ENCODE measurements around the gene PDLIM5.
"Not testable (repeated sequence)": the region's sequence is repeated elsewhere in the genome, so short reads cannot be mapped to it uniquely, and the experiment has no call there.

Gene PDLIM5

GRCh38 chr4:94530073-94530472, 78.3 kb downstream of the PDLIM5 start:
- no peak for DNase-seq (ENCODE audit: low read depth)

DNA sequence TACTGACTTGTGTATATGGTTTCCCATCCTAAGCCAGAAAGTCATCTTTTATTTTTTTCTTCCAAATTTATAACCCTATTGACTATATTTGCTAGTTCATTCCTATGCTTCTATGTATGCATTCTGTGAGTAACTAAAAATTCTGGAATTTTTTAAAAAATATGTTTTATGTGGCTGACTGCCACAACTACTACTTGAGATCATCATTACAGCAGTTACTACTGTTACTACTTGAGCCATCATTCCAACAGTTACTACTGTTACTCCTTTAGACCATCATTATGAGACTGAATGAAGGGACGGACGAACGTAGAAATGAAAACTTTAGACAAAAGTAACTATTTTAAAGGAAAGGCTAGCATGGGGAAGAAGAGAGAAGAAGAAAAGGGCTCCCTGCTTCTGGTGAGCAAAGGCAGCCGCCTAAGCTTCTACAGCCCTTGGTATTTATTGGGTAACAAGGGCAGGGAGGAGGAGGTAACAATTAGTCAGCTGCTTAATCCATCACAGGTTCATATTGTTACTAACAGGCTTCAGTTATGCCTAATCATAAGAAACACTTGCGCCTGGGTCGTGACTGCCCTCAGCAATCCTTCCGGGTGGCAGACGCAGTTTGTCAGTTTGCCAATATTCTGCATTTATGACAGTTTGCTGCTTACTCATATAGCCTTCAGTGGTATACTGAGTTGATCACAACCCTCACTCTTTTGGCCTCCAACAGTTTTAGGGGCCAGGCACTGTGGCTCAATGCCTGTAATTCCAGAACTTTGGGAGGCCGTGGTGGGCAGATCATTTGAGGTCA, 80.4 kb downstream of the PDLIM5 start:
- no peak for DNase-seq (ENCODE audit: low read depth)

- no peak for DNase-seq (ENCODE audit: low read depth)
Measured at GRCh38 chr4:94533405-94534223, 81.9 kb downstream of the PDLIM5 start.

DNA sequence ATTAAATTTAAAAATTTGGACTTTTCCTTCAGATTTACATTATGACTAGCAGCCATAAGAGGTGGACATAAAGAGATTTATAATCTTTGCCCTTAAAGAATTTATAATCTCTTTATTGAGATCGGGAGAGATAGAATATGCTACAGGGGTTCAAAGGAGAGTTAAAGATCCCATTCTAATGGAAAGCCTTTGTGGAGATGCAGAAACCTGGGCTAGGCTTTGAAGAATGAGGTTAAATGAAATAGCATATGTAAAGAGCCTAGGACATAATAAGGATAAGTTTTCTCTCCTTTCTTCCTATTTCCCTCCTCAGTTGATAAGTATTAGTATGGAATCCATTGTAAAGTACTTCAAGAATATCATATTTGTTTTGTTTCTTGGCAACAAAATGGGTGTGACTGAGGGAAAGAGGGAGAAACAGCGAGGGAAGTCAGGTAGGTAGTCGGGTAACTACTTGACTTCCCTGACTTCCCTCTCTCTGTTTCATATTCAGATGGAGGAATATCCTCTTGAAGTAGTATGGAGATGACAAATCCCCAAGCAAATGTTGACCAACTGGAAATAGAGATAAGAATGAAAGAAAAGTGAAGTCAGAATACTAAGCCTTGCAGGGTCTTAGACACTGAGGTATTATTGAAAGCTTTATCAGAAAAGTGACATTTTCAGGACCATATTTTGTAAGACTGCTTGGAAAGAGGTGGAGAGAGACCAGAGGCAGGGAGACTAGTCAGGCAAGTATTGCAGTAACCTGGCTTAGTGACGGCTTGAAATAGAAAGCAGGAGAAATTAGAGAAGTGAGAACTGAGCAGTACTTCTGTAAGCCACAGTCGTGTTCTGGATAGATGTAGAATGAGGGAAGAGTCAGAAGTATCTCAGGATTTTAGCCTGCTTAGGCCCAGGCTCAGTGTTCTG, 82.9 kb downstream of the PDLIM5 start:
- DNase-seq (ENCODE audit: low read depth) = no peak

DNA sequence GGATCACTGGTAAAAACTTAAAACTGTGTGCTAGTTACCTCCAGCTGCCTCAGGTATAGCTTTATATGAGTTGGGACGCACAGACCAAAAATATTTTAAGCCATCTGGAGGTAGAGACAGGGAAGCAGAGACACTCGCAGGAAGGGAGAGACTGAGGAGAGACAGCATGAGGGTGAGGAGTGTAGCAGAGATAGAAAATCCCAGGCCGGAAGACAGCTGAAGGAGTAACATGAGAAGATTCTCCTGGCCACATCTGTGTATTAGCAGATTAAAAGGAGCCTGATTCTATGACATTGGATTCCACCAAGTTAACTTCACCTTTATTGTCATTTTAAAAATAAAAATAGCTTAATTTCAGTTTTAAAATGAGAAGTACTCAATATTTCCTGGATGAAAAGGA, 84.3 kb downstream of the PDLIM5 start:
- no peak for DNase-seq (ENCODE audit: low read depth)

DNA sequence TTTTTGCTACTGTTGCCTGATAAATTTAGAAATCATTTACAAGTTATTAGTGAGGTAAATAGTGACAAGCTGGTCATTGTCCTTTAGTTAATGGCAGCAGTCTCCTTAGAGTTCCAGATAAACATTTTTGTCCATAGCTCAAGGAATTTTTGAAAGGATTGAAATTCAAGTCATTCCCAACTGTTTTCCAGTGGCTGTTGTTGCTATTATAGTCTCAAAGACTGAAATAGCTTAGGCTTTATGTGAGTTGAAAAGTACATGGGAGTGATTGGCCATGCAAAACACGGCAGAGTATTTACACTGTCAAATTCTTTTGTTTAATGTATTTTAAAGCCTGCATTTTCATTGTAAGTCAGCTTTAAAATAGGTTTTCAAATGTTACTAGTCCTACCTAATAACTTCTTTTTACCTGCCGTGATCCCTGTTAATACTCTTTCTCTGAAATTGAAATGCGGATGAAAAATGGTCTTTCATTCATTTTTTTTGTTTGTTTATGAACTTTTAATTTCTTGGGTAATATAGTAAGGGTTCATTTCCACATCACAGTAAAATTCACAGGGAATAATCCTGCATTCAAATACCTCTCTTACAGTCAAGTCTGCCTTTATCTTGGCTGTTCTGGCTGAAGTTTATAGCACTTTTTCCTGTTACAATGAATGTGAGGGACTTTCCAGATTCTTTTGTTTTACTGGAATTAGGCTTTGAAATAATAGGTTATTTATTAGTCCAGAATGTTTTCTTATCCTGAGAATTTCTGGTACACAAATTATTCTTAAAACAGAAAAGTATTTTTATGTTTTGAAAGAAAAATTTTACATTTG, 85.1 kb downstream of the PDLIM5 start:
- DNase-seq (ENCODE audit: low read depth) = no peak

DNA sequence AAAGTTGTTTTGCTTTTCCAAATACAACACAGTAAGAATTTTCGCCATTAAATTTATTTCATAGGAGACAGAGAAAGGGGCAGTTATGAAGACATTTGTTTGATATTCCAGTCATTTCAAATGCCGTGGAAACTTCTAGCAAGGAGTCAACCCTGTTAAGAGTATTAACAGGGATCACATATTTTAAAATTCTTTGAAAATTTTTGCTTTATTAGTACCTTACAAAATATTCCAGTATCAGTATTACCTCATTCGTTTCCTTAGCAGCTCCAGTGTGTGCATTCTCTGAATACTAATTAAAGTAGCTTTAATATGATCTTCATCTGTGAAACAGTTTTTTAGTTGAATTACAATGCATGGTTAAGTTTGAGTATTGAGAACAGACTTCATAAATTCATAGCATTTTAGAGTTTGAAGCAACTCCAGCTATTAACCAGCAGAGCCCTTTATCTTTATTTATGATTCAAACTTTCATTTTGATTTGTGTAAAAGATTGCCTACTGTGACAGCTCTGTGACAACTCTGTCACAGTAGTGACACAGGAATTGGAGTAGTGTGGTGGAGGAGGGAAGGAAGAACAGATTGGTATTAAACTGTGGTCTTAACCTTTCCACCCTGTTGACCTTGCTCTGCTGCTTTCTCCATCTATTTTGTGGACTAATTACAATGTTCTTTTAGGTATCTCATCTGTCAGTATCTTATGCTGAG, 86.3 kb downstream of the PDLIM5 start:
- no peak for DNase-seq (ENCODE audit: low read depth)

- DNase-seq (ENCODE audit: low read depth) = no peak
Measured at GRCh38 chr4:94540476-94540875, 88.7 kb downstream of the PDLIM5 start.

GRCh38 chr4:94544811-94545210, 93.1 kb downstream of the PDLIM5 start:
- DNase-seq (ENCODE audit: low read depth) = no peak

DNA sequence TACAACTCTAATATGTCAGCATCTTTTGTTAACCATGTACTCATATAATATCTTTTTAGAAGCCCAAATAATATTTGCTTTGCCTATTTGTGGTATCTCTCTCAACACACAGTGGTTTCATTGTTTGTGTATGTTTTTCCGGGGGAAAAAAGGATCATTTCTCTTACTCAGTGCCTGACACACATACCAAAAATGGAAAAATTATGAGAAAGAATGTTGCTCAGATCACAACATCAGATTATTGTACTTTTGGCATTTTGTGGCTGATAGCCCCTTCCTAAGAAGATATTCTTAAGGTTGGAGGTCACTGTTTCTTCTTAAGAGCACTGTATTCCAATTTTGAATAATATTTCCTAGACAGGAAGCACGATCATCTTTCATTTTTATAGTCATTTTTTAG, 93.6 kb downstream of the PDLIM5 start:
- no peak for DNase-seq (ENCODE audit: low read depth)

- DNase-seq (ENCODE audit: low read depth) = no peak
Measured at GRCh38 chr4:94546949-94547348, 95.2 kb downstream of the PDLIM5 start.

GRCh38 chr4:94548571-94548970, 96.8 kb downstream of the PDLIM5 start:
- DNase-seq (ENCODE audit: low read depth) = no peak

- DNase-seq (ENCODE audit: low read depth) = no peak
Measured at GRCh38 chr4:94550352-94550751, 98.6 kb downstream of the PDLIM5 start.

GRCh38 chr4:94550851-94551250, 99.1 kb downstream of the PDLIM5 start:
- no peak for DNase-seq (ENCODE audit: low read depth)

- DNase-seq (ENCODE audit: low read depth) = no peak
Measured at GRCh38 chr4:94551643-94552564, 100.2 kb downstream of the PDLIM5 start.

DNA sequence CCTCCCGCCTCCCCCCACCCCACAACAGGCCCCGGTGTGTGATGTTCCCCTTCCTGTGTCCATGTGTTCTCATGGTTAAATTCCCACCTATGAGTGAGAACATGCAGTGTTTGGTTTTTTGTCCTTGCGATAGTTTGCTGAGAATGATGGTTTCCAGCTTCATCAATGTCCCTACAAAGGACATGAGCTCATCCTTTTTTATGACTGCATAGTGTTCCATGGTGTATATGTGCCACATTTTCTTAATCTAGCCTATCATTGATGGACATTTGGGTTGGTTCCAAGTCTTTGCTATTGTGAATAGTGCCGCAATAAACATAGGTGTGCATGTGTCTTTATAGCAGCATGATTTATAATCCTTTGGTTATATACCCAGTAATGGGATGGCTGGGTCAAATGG, 104.3 kb downstream of the PDLIM5 start:
- DNase-seq (ENCODE audit: low read depth) = not testable (repeated sequence)

DNA sequence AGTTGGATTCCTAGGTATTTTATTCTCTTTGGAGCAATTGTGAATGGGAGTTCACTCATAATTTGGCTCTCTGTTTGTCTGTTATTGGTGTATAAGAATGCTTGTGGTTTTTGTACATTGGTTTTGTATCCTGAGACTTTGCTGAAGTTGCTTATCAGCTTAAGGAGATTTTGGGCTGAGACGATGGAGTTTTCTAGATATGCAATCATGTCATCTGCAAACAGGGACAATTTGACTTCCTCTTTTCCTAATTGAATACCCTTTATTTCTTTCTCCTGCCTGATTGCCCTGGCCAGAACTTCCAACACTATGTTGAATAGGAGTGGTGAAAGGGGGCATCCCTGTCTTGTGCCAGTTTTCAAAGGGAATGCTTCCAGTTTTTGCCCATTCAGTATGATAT, 105.9 kb downstream of the PDLIM5 start:
- not testable (repeated sequence) for DNase-seq (ENCODE audit: low read depth)

DNA sequence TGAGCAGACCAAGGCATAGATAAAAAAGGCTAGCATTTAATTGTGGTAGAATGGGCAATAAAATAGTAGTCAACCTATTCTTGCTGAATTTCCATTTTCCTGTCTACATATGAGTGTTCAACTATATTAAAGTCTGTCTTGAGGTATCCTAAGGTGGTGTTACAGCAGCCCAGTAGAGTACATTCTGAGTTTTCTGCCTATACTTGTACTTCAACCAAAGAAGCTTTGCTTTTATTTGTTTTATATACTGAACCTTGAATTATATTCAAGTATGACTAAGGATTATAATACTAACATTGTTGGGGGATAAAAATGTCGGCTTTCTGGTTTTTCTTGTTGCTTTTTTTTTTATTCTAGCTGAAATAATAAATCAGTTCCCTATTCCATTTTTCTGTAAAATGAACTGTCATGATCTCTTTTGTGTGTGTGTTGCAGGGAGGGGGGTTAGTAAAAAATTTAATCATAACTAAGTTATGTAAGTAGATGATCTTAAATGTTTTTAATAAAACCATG, 106.7 kb downstream of the PDLIM5 start:
- no peak for DNase-seq (ENCODE audit: low read depth)

DNA sequence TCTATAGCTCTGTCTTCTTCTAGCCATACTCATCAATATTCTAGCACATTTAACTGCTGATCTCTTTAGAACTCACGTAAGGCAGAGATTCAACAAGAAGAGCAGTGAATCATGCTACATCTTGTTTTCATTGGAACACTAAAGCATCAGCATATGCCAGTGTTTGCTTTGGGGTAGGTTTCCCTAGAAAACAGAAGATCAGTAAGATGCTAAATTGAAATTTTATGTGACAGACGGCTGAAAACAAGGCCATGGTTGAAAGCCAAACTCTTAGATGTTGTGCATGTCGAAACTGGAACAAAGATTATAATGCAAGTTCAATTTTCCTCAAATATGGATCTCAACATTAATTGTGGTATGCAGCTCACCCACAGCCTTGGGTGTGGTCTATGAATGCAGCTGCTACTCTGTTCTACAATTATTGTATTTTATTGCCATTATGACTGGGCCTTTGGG, 107.6 kb downstream of the PDLIM5 start:
- no peak for DNase-seq (ENCODE audit: low read depth)
